ENCODE results near the gene RAB3D. TPM values are rescaled to one million over a fixed set of nuclear protein-coding genes. Genes with fewer than 3 reads are reported as not detected.

Gene RAB3D
- total RNA-seq, 1 experiment from 2014 or later: 37.9 TPM

DNA sequence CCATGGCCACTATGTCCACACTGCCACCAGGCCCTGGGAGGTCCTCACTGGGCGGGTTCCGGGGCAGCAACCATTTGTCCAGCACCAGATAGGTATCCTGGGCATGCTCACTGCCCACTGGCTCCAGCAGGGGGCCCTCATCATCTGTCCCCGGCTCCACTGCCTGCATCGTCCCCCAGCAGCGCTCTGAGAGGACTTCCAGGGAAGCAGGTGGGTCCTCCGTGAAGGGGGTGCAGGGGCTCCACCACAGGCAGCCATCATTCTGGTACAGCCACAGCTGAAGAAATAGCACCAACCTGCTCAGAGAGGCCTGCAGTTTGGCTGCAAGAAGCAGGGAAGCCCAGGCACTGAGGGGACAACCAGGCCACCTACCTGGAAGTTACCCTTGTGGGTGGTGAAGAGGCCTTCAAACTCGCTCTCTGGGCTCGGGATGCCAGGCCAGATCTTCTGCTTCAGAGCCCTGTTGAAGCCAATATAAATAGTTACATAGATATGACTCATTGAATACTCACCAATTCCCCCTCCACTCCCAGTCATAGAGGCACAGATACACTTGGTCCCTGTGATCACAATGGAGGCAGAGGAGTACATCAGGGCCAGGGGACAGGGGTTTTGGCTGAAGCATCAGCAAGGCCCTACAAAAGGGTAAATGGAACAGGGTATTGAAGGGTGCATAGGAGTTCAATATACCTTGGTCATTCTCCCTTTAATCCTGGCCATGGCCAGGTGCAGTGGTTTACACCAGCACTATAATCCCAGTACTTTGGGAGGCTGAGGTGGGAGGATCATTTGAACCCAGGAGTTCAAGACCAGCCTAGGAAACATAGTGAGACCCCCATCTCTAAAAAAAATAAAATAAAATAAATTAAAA is 39.1 kb upstream of the RAB3D start:
- Histone ChIP-seq H3F3A (ENCODE audit: low read length, unreplicated experiment) (peaks cover 12% of the 10 kb centered on the region), H3K36me3 (ENCODE audit: low read depth, low read length) (no peaks in the 10 kb centered on the region), H3K9me2 (replicated peaks; ENCODE audit: low read length) (no peaks in the 10 kb centered on the region), H3K27me3 (ENCODE audit: low read length) (no peaks in the 10 kb centered on the region), H3K4me2 (ENCODE audit: low read length) (peak overlapping the region; percentile 76), H3K4me1 (ENCODE audit: insufficient read depth, low read length) (peaks cover 72% of the 10 kb centered on the region), H3K27ac (ENCODE audit: low read length) (peak overlapping the region; percentile 73), H4K20me1 (ENCODE audit: low read length) (no peaks in the 10 kb centered on the region), H2AFZ (ENCODE audit: low read length) (no peak overlapping the region), H3K9me3 (ENCODE audit: low read length) (no peaks in the 10 kb centered on the region), H3K4me3 (ENCODE audit: low read length) (peak overlapping the region; percentile 36), H3K79me2 (ENCODE audit: low read length) (peaks cover 32% of the 10 kb centered on the region), H3K9ac (ENCODE audit: low read length) (0 out of 2 replicates have a peak overlapping the region, but pooled peaks have one; percentile 22)
- DNase-seq (peak; percentile 95), ATAC-seq (peak; percentile 6)
- ChIA-PET CTCF (no interaction called here), POLR2A (ENCODE audit: unreplicated experiment) (no interaction called here)
- intact Hi-C loops (cut with micrococcal nuclease): loop anchor here (1.0 to 2.0 kb wide), 2 partner anchors 85 to 104 kb away; no protein-coding TSS in a partner anchor
- no peak for TF ChIP-seq EZH2 (IDR thresholded peaks at IDR 0.05; ENCODE audit: low read length, unreplicated experiment)
- no peak for TF ChIP-seq EZH2phosphoT487 (IDR thresholded peaks at IDR 0.05; ENCODE audit: borderline replicate concordance, low read length)
- peak; percentile 46 for TF ChIP-seq CTCF (conservative IDR thresholded peaks at IDR 0.05; ENCODE audit: low read depth, low read length)
- BruUV-seq (replicated peaks): no TSS peak

GRCh38 chr19:11377756-11378155 is 38.3 kb upstream of the RAB3D start:
- no peak overlapping the region for H2AFZ ChIP-seq (ENCODE audit: low read length)
- no peaks in the 10 kb centered on the region for H4K20me1 ChIP-seq (ENCODE audit: low read length)
- ChIA-PET CTCF (interaction anchor here (0.5 to 1.8 kb wide), 7 partner anchors 24 to 104 kb away, joined by 3 to 15 read pairs (median 4); partner anchors contain the start of genes CCDC159, PRKCSH and TMEM205), POLR2A (ENCODE audit: unreplicated experiment) (interaction anchor here (0.6 kb wide), 3 partner anchors 9 to 158 kb away, joined by 3 read pairs; partner anchors contain the start of gene PRKCSH)
- intact Hi-C loops (cut with micrococcal nuclease): loop anchor here (1.0 to 2.0 kb wide), 2 partner anchors 84 to 105 kb away; no protein-coding TSS in a partner anchor
- no TSS peak for BruUV-seq (replicated peaks)
- peak overlapping the region; percentile 73 for H3K27ac ChIP-seq (ENCODE audit: low read length)
- H3K9ac ChIP-seq (ENCODE audit: low read length): 0 out of 2 replicates have a peak overlapping the region, but pooled peaks have one; percentile 22
- H3K4me3 ChIP-seq (ENCODE audit: low read length): peak overlapping the region; percentile 36; the same call in 1 of the 2 replicates
- H3K36me3 ChIP-seq (ENCODE audit: low read depth, low read length): no peaks in the 10 kb centered on the region
- DNase-seq (peak; percentile 33), ATAC-seq (no peak)
- peaks cover 64% of the 10 kb centered on the region for H3K4me1 ChIP-seq (ENCODE audit: insufficient read depth, low read length)
- no peaks in the 10 kb centered on the region for H3K9me3 ChIP-seq (ENCODE audit: low read length)
- H3K27me3 ChIP-seq (ENCODE audit: low read length): no peaks in the 10 kb centered on the region
- H3K79me2 ChIP-seq (ENCODE audit: low read length): peaks cover 32% of the 10 kb centered on the region
- H3F3A ChIP-seq (ENCODE audit: low read length, unreplicated experiment): peaks cover 12% of the 10 kb centered on the region
- peak overlapping the region; percentile 76 for H3K4me2 ChIP-seq (ENCODE audit: low read length)
- no peaks in the 10 kb centered on the region for H3K9me2 ChIP-seq (replicated peaks; ENCODE audit: low read length)
- TF ChIP-seq EZH2phosphoT487 (IDR thresholded peaks at IDR 0.05; ENCODE audit: borderline replicate concordance, low read length): no peak
- no peak for TF ChIP-seq EZH2 (IDR thresholded peaks at IDR 0.05; ENCODE audit: low read length, unreplicated experiment)
- no peak for TF ChIP-seq CTCF (conservative IDR thresholded peaks at IDR 0.05; ENCODE audit: low read depth, low read length)

Measured in PC-3 (cell line).